NAMALWA (cell line): ENCODE data around the gene SLC34A1.
A peak's percentile ranks its signal among the peaks of the same experiment; 100 is the strongest.
"Not testable (repeated sequence)": the region's sequence is repeated elsewhere in the genome, so short reads cannot be mapped to it uniquely, and the experiment has no call there.

Experiments used
- DNase-seq: peaks from one replicate; pipeline ENCODE4 v3.0.0-alpha.2; 2015; ENCODE audit warnings: low spot score

Gene SLC34A1

GRCh38 chr5:177384134-177384533 is at the start of gene SLC34A1:
SLC34A1 (plus strand) TSS chr5:177384434; CDS start chr5:177385742, 1,308 bp downstream.
- no peak for DNase-seq

- DNase-seq, result no peak
Observed at GRCh38 chr5:177334781-177335700, 49.2 kb upstream of the SLC34A1 start.

GRCh38 chr5:177335701-177336065 is 48.6 kb upstream of the SLC34A1 start:
- no peak for DNase-seq

GRCh38 chr5:177336112-177336511 is 48.1 kb upstream of the SLC34A1 start:
- DNase-seq, result peak; percentile 77

- DNase-seq, result no peak
Observed at GRCh38 chr5:177336603-177337494, 47.4 kb upstream of the SLC34A1 start.

GRCh38 chr5:177338251-177339106 is 45.8 kb upstream of the SLC34A1 start:
- no peak for DNase-seq

- DNase-seq, result no peak
Observed at GRCh38 chr5:177339107-177339638, 45.1 kb upstream of the SLC34A1 start.

GRCh38 chr5:177343000-177343399 is 41.2 kb upstream of the SLC34A1 start:
- not testable (repeated sequence) for DNase-seq

GRCh38 chr5:177343777-177344176 is 40.5 kb upstream of the SLC34A1 start:
- no peak for DNase-seq

- DNase-seq, result no peak
Observed at GRCh38 chr5:177344891-177345290, 39.3 kb upstream of the SLC34A1 start.

- no peak for DNase-seq
Observed at GRCh38 chr5:177346820-177347219, 37.4 kb upstream of the SLC34A1 start.

- no peak for DNase-seq
Observed at GRCh38 chr5:177347699-177348098, 36.5 kb upstream of the SLC34A1 start.

GRCh38 chr5:177349362-177349647 is 34.9 kb upstream of the SLC34A1 start:
- no peak for DNase-seq

- DNase-seq, result no peak
Observed at GRCh38 chr5:177349762-177350161, 34.5 kb upstream of the SLC34A1 start.

GRCh38 chr5:177350776-177351391 is 33.4 kb upstream of the SLC34A1 start:
- no peak for DNase-seq

- peak; percentile 98 for DNase-seq
Observed at GRCh38 chr5:177351392-177352329, 32.6 kb upstream of the SLC34A1 start, which contains the start of gene LMAN2. LMAN2 (minus strand) TSS chr5:177351668; CDS start chr5:177351647, 21 bp downstream.

GRCh38 chr5:177353093-177353492 is 31.1 kb upstream of the SLC34A1 start:
- no peak for DNase-seq

GRCh38 chr5:177354256-177354655 is 30.0 kb upstream of the SLC34A1 start:
- DNase-seq, result no peak

- no peak for DNase-seq
Observed at GRCh38 chr5:177354711-177355110, 29.5 kb upstream of the SLC34A1 start.
